Epithelial cell of proximal tubule (primary cell): ENCODE results near the gene ERC1. TPM values are rescaled to one million over a fixed set of nuclear protein-coding genes. Genes with fewer than 3 reads are reported as not detected.

ENCODE experiments used
- DNase-seq: peaks from one replicate; pipeline ENCODE4 v3.0.0-alpha.2; 2011; ENCODE audit warnings: low read depth
- H3K4me3 ChIP-seq: 2 replicates; pipeline ENCODE4 v1.5.1; 2011; ENCODE audit warnings: low read depth, mild to moderate bottlenecking, low read length
- CTCF ChIP-seq: conservative IDR thresholded peaks from 2 replicates; pipeline ENCODE4 v1.5.1; 2012; ENCODE audit warnings: low read depth, mild to moderate bottlenecking, low read length
- total RNA-seq: library from RNA; depleted of rRNA; stranded (reverse); fragments of >200 nt; gene quantifications from 2 replicates; pipeline ENCODE4 v1.2.3, GENCODE V29; 2015

Gene ERC1
- total RNA-seq, 1 donor from 2014 or later, result 16.5 TPM

GRCh38 chr12:977156-977555 is 13.9 kb upstream of the ERC1 start:
- peak; percentile 21 for TF ChIP-seq CTCF
- no peak for DNase-seq
- no peak overlapping the region for H3K4me3 ChIP-seq

- no peak for TF ChIP-seq CTCF
- no peak for DNase-seq
Observed at GRCh38 chr12:979349-979748, 11.7 kb upstream of the ERC1 start.

GRCh38 chr12:981176-981828 is 9.7 kb upstream of the ERC1 start:
- no peak overlapping the region for H3K4me3 ChIP-seq
- TF ChIP-seq CTCF, result no peak
- DNase-seq, result no peak

More at GRCh38 chr12:979349-979748, 11.7 kb upstream of the ERC1 start:
- H3K4me3 ChIP-seq, result no peak overlapping the region

- TF ChIP-seq CTCF, result no peak
- H3K4me3 ChIP-seq, result no peak overlapping the region
Observed at GRCh38 chr12:981961-982360, 9.1 kb upstream of the ERC1 start.

GRCh38 chr12:988646-989045 is 2.4 kb upstream of the ERC1 start:
- DNase-seq, result no peak
- TF ChIP-seq CTCF, result no peak
- H3K4me3 ChIP-seq, result no peak overlapping the region

More at GRCh38 chr12:981961-982360, 9.1 kb upstream of the ERC1 start:
- no peak for DNase-seq

GRCh38 chr12:989051-989450 is 2.0 kb upstream of the ERC1 start:
- DNase-seq, result no peak
- peak overlapping the region; percentile 89 for H3K4me3 ChIP-seq
- no peak for TF ChIP-seq CTCF

- no peak for DNase-seq
- H3K4me3 ChIP-seq, result peak overlapping the region; percentile 89
- TF ChIP-seq CTCF, result no peak
Observed at GRCh38 chr12:989751-990660, 1.0 kb upstream of the ERC1 start.
